Immature natural killer cell (primary cell): Measurements from ENCODE around the gene FARP2. TPM values are rescaled to one million over a fixed set of nuclear protein-coding genes. Genes with fewer than 3 reads are reported as not detected.

Experiments
- DNase-seq, 3 donors: peaks; one replicate each; pipeline ENCODE4 v3.0.0; 2022; ENCODE audit warnings: mixed read lengths in 1 of 3
- H3K27ac Mint-ChIP-seq, 6 donors: one replicate each; pipeline ENCODE4 v1.8.0; 2020; ENCODE audit warnings: mixed read lengths in 6 of 6, mild to moderate bottlenecking in 5 of 6, inconsistent platforms in 4 of 6, moderate library complexity in 3 of 6
- H3K27me3 Mint-ChIP-seq, 3 donors: one replicate each; pipeline ENCODE4 v1.8.0; 2020 to 2021; ENCODE audit warnings: low read depth in 3 of 3, mild to moderate bottlenecking in 3 of 3, mixed read lengths in 3 of 3, moderate library complexity in 3 of 3, inconsistent platforms in 1 of 3
- H3K36me3 Mint-ChIP-seq, 3 donors: one replicate each; pipeline ENCODE4 v1.8.0; 2020; ENCODE audit warnings: mixed read lengths in 3 of 3, inconsistent platforms in 2 of 3, mild to moderate bottlenecking in 2 of 3
- H3K4me1 Mint-ChIP-seq, 2 donors: one replicate each; pipeline ENCODE4 v1.8.0; 2020; ENCODE audit warnings: inconsistent platforms in 2 of 2, mild to moderate bottlenecking in 2 of 2, mixed read lengths in 2 of 2, moderate library complexity in 1 of 2
- H3K4me3 Mint-ChIP-seq, 5 donors: one replicate each; pipeline ENCODE4 v1.8.0; 2020; ENCODE audit warnings: mild to moderate bottlenecking in 5 of 5, mixed read lengths in 5 of 5, inconsistent platforms in 3 of 5, moderate library complexity in 3 of 5
- H3K9me3 Mint-ChIP-seq, 6 donors: one replicate each; pipeline ENCODE4 v1.8.0; 2020; ENCODE audit warnings: mild to moderate bottlenecking in 6 of 6, mixed read lengths in 6 of 6, inconsistent platforms in 4 of 6, moderate library complexity in 3 of 6
- polyA plus RNA-seq, 3 donors: library from polyadenylated mRNA; unstranded; fragments of 300-500 nt; fragmentation: Illumina TruSeq; gene quantifications; one replicate each; pipeline ENCODE4 v1.2.3, GENCODE V29; 2021

FARP2 gene
- polyA plus RNA-seq, 3 donors from 2014 or later, result 5.3 to 8.3 (median 8.2) TPM

DNA sequence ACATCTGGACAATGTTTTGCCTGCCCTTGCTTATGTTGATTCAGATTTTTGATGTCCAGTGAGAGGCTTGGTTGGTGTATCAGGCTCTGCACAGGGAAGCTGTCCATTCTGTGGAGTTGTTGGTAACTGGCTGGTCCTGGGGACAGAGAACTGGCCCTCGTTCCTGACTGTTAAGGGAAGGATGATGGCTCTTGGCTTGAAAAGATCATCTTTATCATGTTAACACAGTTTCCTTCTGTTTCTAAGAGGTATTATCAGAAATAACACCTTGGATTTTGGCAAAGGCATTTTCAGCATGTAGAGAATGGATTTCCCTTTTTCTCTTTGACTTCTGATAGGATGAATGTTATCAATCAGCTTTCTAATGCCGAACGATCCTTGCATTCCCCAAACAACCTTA lies 133.0 kb downstream of the FARP2 start:
- H3K27ac Mint-ChIP-seq, result no peak overlapping the region
- H3K9me3 Mint-ChIP-seq, result no peaks in the 10 kb centered on the region
- H3K4me1 Mint-ChIP-seq, result no peaks in the 10 kb centered on the region
- no peak for DNase-seq
- H3K27me3 Mint-ChIP-seq, result peaks cover 0 to 4% (median 3%) of the 10 kb centered on the region in 3 donors
- peaks cover 0 to 2% (median 0%) of the 10 kb centered on the region in 3 donors for H3K36me3 Mint-ChIP-seq
- no peak overlapping the region for H3K4me3 Mint-ChIP-seq

DNA sequence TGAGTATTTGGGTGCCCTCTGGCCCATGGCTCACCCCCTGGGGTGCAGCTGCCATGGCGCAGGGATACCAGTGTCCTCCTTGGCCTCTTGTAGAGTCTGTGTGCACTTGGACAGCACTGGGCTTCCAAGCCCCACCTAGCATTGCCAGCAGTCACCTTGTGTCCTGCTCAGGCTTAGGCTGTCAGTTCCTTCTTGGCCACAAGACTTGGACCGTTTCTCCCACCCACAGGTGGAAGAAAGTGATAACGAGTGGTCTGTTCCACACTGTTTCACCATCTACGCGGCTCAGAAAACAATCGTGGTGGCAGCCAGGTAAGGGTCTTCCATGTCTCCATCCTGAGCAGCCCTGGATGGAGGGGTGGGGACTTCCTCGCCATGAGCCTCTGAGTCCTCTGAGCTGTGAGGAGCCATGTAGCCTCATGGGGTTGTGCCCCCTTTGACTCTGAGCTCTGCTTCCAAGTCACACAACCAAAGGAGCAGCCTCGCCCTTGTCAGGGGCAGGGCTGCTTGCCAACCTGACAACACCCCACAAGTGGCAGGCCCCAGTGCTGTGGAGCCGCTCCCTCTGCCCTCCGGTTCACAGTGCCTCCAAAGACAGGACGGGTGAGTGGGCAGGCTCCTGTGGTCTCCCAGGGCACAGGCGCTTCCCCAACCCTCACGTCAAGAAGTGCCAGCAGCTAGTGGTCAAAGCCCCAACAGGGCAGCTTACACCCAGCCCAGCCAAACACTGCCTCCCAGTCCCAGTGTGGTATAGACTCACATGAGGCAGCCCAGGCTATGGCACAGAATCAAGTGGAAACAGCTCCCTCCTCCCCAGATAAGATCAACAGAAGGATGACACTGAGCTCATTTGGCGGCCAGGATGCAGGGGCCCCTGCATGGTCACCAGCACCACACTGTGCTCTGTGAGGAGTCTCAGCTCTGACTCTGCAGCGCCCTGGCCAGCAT lies 133.9 kb downstream of the FARP2 start:
- peaks cover 0 to 4% (median 0%) of the 10 kb centered on the region in 3 donors for H3K27me3 Mint-ChIP-seq
- no peaks in the 10 kb centered on the region for H3K9me3 Mint-ChIP-seq
- no peak for DNase-seq
- peaks cover 0 to 5% (median 2%) of the 10 kb centered on the region in 3 donors for H3K36me3 Mint-ChIP-seq
- H3K4me3 Mint-ChIP-seq, result no peak overlapping the region
- H3K27ac Mint-ChIP-seq, result no peak overlapping the region
- no peaks in the 10 kb centered on the region for H3K4me1 Mint-ChIP-seq

DNA sequence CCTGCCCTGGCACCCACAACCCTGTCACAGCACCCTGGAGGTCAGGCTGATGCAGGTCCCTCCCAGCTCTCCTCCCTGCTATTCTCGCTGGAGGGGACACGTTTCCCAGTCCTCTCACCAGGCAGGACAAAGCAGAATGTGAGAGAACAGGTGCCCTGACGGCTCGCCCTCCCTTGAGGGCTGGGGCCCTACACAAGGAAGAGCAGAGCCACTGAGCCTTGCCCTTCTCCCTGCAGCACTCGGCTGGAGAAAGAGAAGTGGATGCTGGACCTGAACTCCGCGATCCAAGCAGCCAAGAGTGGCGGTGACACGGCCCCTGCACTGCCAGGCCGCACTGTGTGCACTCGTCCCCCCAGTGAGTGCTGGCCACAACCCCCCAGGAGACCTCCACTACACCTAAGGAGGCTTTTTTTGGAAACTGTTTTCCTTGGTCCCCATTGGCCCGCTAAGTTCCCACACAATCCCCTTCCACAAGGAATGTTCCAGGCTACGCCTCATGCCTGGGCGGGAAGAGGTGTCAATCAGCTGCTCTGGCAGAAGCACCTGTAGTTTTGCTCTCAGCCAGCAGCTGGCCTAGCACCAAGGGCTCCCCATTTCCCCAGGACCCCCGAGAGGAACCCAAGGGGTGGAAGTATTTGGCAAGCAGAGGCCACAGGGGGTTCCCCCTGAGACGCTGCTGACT lies 134.9 kb downstream of the FARP2 start:
- Mint-ChIP-seq H3K27ac (no peak overlapping the region), H3K27me3 (peaks cover 0 to 4% (median 0%) of the 10 kb centered on the region in 3 donors), H3K4me3 (no peak overlapping the region), H3K4me1 (no peaks in the 10 kb centered on the region), H3K36me3 (peaks cover 0 to 8% (median 5%) of the 10 kb centered on the region in 3 donors), H3K9me3 (no peaks in the 10 kb centered on the region)
- DNase-seq, result no peak

DNA sequence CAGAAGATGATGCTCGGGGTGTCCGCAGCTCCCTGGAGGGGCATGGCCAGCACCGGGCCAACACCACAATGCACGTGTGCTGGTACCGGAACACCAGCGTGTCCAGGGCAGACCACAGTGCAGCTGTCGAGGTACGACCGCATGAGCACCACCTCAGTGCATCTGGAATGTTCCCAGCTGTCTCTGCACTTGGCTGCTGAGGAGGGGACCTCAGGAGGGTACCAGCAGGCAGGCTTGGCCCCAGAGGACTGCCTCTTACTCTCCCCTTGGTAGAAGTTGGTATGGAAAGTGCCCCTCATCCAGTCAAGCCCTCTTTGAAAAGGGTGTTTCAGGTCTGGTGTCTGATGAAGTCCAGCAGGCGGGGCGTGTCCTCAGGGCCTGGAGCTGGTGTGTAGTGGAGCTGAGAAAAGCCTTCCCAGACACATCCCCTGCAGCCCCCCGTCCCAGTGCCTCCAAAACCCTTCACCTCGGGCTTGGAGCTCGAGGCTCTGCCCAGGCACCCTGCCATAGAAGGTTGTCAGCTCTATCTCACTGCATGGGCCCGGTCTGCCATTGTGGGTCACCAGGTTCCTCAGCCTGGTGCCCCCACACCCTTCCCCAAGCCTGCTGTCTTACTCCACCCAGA lies 135.6 kb downstream of the FARP2 start:
- peaks cover 0 to 8% (median 5%) of the 10 kb centered on the region in 3 donors for H3K36me3 Mint-ChIP-seq
- no peak overlapping the region for H3K27ac Mint-ChIP-seq
- DNase-seq, result no peak
- peaks cover 0 to 2% (median 0%) of the 10 kb centered on the region in 3 donors for H3K27me3 Mint-ChIP-seq
- no peaks in the 10 kb centered on the region for H3K9me3 Mint-ChIP-seq
- no peaks in the 10 kb centered on the region for H3K4me1 Mint-ChIP-seq
- H3K4me3 Mint-ChIP-seq, result no peak overlapping the region

DNA sequence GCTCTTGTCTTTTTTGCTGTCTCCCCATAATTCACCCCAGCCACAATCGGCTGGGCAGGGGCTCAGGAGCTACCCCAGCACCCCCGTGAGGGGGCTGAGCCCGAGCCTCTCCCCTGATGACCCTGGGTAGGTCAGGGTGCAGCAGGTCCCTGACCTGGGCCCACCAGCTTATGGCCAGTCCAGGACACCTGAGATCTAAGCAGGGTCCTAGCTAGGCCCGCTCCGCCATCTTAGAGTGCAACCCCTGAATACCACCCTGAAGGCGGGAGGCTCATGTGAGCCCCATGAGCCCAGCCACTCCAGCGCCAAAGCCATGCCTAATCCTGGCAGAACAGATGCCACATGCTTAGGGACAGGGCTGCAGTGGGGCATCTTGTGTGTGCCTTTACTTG lies 136.1 kb downstream of the FARP2 start:
- no peaks in the 10 kb centered on the region for H3K27me3 Mint-ChIP-seq
- no peak for DNase-seq
- H3K9me3 Mint-ChIP-seq, result no peaks in the 10 kb centered on the region
- peaks cover 0 to 8% (median 5%) of the 10 kb centered on the region in 3 donors for H3K36me3 Mint-ChIP-seq
- no peak overlapping the region for H3K4me3 Mint-ChIP-seq
- peak overlapping the region in 1 of 6 donors; percentile 34 for H3K27ac Mint-ChIP-seq
- no peaks in the 10 kb centered on the region for H3K4me1 Mint-ChIP-seq

DNA sequence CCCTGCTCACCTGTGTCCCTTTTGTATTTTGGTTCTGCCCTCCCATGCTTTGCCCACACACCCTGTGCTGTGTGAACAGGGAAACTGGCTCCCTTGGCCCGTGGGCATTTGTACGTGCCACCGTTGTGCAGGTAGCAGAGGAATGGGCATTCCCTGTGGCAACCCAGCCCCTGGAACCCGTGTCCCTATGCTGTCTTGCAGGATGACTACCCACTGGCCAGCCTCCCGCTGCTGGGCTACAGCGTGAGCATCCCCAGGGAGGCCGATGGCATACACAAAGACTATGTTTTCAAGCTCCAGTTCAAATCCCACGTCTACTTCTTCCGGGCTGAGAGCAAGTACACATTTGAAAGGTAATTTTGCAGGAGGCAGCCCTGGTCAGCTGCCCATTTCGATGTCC lies 137.0 kb downstream of the FARP2 start:
- no peak for DNase-seq
- peaks cover 0 to 8% (median 5%) of the 10 kb centered on the region in 3 donors for H3K36me3 Mint-ChIP-seq
- no peaks in the 10 kb centered on the region for H3K9me3 Mint-ChIP-seq
- H3K27me3 Mint-ChIP-seq, result no peaks in the 10 kb centered on the region
- no peaks in the 10 kb centered on the region for H3K4me1 Mint-ChIP-seq
- H3K4me3 Mint-ChIP-seq, result no peak overlapping the region
- H3K27ac Mint-ChIP-seq, result no peak overlapping the region

DNA sequence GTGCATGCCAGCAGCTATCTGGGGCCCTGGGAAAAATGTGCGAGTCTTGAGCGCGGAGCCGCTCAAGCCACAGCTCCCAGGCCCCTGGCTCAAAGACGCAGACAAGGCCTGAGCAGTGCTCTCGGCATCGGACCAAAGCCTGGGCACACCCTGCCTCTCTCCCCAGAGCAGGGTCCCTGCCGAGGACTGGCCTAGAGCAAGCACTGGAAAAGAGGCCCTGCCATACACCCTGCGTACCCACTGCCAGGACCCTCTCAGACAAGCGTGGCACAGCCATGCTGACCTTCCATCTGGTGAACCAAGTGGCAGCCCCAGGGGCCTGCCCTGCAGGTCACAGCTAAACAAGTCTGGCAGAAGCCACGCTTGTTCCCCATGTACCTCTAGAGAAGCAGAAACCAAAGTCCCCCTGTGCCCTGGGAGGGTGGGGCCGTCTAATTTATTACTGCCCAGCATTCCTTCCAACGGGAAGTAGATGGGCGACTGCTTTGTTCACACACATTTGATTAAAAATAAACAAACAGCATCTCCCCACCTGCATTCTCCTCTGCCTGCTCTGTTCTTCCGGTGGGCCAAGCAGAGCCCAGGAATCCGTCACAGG lies 138.3 kb downstream of the FARP2 start:
- H3K36me3 Mint-ChIP-seq, result peaks cover 0 to 6% (median 5%) of the 10 kb centered on the region in 3 donors
- H3K27ac Mint-ChIP-seq, result no peak overlapping the region
- no peaks in the 10 kb centered on the region for H3K4me1 Mint-ChIP-seq
- H3K9me3 Mint-ChIP-seq, result no peaks in the 10 kb centered on the region
- no peak for DNase-seq
- no peaks in the 10 kb centered on the region for H3K27me3 Mint-ChIP-seq
- no peak overlapping the region for H3K4me3 Mint-ChIP-seq

DNA sequence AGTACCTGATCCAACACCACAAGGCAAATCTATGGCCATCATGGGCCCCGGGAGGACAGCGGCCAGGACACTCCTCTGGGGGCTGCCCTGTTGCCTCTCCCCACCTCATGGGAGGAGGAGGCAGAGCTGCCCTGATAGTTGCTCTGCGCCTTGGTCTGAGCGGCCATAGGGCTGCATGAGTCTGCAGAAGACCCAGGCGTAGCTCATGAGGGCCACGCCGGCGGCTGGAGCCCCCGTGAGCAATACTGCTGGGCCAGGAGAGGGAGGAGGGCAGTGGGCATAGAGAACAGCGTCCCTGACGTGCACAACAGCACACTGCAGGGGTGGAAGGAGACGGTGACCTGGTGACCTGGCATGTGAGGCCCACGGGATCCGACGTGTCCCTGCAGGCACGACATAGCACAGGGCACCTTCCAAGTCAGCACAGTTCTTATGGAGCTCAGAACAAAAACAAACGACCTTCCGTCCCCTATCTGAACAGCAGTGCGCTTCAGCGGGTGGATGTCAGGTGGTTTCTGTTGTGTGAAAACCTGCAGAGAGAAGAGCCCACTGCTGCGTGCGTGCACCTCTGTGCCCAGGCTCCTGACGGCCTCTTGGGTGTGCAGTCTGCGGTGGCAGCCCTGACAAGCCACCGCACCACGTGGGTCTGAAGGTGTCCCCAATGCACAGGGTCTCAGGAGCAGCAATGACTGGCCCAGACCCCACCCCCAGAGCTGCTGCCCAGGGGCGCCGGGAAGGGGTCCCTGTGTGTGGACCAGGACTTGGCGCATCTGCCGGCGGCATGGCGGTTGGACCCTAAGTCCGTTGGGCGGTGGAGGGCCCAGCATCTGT lies 139.3 kb downstream of the FARP2 start:
- Mint-ChIP-seq H3K4me1 (no peaks in the 10 kb centered on the region), H3K27ac (no peak overlapping the region), H3K36me3 (peaks cover 0 to 6% (median 5%) of the 10 kb centered on the region in 3 donors), H3K4me3 (no peak overlapping the region), H3K9me3 (no peaks in the 10 kb centered on the region), H3K27me3 (no peaks in the 10 kb centered on the region)
- no peak for DNase-seq

DNA sequence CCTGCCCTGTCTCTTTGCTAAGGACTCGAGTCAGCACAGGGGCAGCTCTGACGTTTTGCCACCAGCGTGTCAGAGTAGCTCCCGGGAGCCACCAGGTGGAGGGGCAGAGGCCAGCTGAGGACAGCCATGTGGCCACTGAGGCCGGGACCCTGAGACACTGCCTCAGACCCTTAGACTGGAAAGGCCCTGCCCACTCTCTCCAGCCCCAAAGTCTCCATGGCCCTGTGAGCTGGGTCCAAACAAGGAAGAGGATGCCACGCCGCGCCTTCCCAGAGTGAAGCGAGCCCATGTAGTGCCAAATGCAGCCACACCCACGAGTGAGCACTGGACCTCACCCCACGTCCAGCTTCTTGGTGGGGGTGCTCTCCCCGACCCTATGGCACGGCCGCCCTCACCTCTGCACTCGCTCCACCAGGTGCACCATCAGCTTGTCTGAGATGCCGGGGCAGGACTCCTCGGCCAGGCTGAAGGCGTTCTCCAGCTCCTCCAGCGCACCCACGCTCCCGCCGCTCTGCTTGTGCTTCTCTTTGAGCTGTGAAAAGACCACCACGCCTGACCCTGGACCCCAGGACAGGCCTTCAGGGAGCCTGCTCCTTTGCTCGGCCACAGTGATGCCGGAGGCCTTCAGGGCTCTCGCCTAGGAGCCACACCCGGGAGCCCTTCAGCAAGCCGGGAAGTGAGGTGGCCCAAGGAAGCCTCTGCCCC lies 140.1 kb downstream of the FARP2 start:
- Mint-ChIP-seq H3K4me1 (no peaks in the 10 kb centered on the region), H3K9me3 (no peaks in the 10 kb centered on the region), H3K4me3 (no peak overlapping the region), H3K27ac (peak overlapping the region in 1 of 6 donors; percentile 22), H3K36me3 (peaks cover 0 to 6% (median 5%) of the 10 kb centered on the region in 3 donors), H3K27me3 (no peaks in the 10 kb centered on the region)
- no peak for DNase-seq

DNA sequence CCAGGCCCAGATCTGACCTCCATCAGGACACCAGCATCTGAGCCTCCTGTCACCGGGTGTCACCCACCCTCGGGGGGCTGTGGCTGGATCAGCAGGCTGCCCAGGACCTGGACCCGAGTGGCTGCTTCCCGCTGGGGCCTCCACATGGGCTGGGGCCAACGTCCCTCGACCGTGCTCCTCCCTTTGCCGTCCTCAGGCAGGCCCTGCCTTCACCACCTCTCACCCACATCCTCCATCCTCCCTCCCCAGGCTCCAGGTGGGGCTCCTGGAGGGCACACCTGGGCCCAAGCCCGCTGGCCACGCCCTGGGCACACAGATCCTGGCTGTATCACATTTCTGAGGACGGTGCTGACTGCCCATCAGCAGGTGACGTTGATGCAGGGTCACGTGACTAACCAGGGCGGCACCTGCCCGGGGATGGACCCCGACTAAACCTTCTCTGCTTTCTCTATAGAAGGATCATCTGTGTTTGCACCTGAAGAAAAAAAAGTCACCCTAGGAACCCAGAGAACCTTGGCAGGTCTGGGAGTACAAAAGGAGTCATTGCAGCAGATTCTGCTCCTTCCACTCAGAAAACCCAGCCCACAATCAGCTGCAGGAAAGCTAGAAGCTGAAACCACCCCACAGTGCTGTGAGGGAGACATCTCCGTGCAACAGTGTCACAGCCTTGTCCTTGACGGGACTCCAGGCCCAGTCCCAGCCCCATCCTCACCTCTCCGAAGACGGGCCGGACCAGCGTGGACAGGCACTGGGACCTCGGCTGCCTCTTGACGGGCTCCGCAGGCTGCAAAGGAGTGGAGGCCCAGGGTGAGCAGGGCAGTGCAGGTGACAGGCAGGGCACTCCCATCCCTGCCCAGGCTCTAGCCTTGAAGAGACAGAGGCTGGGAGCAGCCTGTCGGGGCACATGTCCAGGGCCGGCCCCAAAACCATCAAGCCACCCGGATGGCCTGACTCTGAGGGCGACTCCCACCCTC lies 141.1 kb downstream of the FARP2 start:
- H3K36me3 Mint-ChIP-seq, result peaks cover 0 to 6% (median 5%) of the 10 kb centered on the region in 3 donors
- peaks cover 0 to 1% of the 10 kb centered on the region in 2 donors for H3K4me1 Mint-ChIP-seq
- H3K9me3 Mint-ChIP-seq, result no peaks in the 10 kb centered on the region
- DNase-seq, result no peak
- H3K27me3 Mint-ChIP-seq, result no peaks in the 10 kb centered on the region
- no peak overlapping the region for H3K4me3 Mint-ChIP-seq
- H3K27ac Mint-ChIP-seq, result peak overlapping the region in 1 of 6 donors; percentile 34

DNA sequence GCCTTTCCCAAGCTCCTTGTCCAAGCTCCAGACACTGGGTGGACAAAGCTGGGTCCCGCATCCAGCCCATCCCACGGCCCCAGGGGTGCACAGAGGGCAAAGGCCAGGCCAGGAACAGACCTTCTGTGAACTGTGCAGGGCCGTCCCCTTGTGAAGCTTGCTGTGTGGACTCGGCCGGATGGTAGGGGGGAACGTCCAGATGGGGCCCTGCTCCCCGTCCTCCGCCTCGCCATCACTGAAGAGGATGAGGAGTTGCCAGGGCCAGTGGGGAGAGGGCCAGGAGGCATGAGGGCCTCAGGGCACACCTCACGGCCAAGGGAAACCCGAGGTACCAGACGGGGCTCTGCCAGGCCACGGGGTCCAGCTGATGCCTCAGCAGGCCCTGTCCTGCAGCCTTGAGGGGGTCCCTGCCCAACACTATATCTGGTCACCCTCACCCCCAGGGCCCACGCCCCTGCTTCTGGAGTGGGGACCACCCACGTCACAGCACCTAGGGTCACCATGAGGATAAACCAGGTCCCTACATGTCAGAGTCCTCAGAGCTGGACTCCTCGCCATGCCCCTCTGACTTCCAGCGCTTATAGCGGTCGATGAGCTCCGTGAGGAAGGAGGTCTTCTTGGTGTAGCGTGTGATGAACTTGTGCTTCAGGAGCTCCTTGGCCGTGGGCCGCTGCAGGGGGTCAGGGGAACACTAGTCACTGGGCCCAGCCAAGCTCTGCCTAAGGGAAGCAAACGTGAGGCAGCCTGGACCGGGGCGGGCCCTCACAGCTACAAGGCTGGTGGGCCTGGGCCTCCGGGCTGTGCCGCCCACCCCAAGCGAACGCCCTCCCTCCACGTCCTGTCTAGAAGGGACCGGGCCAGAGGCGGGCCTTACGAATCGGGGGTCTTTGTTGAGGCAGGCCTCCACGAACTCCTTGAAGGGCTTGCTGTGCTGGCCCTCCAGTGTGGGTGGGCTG lies 142.3 kb downstream of the FARP2 start:
- Mint-ChIP-seq H3K9me3 (no peaks in the 10 kb centered on the region), H3K36me3 (peaks cover 0 to 6% (median 5%) of the 10 kb centered on the region in 3 donors), H3K4me1 (peaks cover 0 to 1% of the 10 kb centered on the region in 2 donors), H3K27ac (no peak overlapping the region), H3K4me3 (no peak overlapping the region), H3K27me3 (no peaks in the 10 kb centered on the region)
- DNase-seq, result no peak
